Right ventricle myocardium inferior (tissue), 1 donor: Measurements from ENCODE around the gene STK26. TPM values are rescaled to one million over a fixed set of nuclear protein-coding genes. Genes with fewer than 3 reads are reported as not detected.

Experiments
- total RNA-seq: library from RNA; stranded (reverse); fragmentation: NEBNext Ultra II Directional; extraction: Animal tissue kit (Norgen Biotek cat#: 25700); gene quantifications from one replicate; pipeline ENCODE4 v1.2.1, GENCODE V29; 2021
- donor health status: DM: no; HTN: yes; CAD: no; lungs with severe emphysema.

Gene STK26
- total RNA-seq, 1 donor from 2014 or later, result 1.1 TPM

Other genes with a start within 250 kb of the STK26 start
- not detected for gene FRMD7, start 104.7 kb downstream of the STK26 start, total RNA-seq
- 17.3 TPM for gene RAP2C, start 196.1 kb downstream of the STK26 start, total RNA-seq